SK-N-SH (cell line): ENCODE data around the gene IQSEC2. TPM values are rescaled to one million over a fixed set of nuclear protein-coding genes. Genes with fewer than 3 reads are reported as not detected.

Experiments
- CTCF ChIA-PET: fragments of 300-600, 350-600 bp; formaldehyde crosslinking; extraction: SDS; loops from one replicate; lab custom pipeline; 2021; lab: Yijun Ruan, JAX
- POLR2A ChIA-PET: fragments of 350-600 bp; sonication (Branson Sonifier 250); formaldehyde crosslinking; extraction: SDS; loops from one replicate; lab custom pipeline; 2020; ENCODE audit warnings: antibody characterized with exemption, inconsistent platforms; lab: Yijun Ruan, JAX
- DNase-seq: peaks from one replicate; pipeline ENCODE4 v3.0.0; 2012
- H2AFZ ChIP-seq: fragments of 200-600 bp; sonication (generic); 2 replicates; pipeline ENCODE4 v1.8.1; 2016; ENCODE audit warnings: antibody characterized with exemption, mild to moderate bottlenecking, low read depth
- H3F3A ChIP-seq: fragments of 200-600 bp; sonication (generic); replicated peaks from 2 replicates; pipeline ENCODE3; 2016; ENCODE audit warnings: antibody characterized with exemption, mild to moderate bottlenecking; ENCODE audit not compliant: insufficient read depth
- H3K27ac ChIP-seq, 2 experiments: fragments of 200-500 bp in 1 of 2; fragments of 200-600 bp in 1 of 2; sonication (Bioruptor generic) in 1 of 2; sonication (generic), shearing (Covaris generic) in 1 of 2; 2 replicates each; pipeline versions ENCODE4 v1.5.1 to v1.6.1; 2014 to 2016; ENCODE audit warnings: low read depth in 2 of 2, inconsistent platforms in 1 of 2, low read length in 1 of 2, mild to moderate bottlenecking in 1 of 2, mixed read lengths in 1 of 2
- H3K27me3 ChIP-seq: fragments of 200-600 bp; sonication (generic), shearing (Covaris generic); 2 replicates; pipeline ENCODE4 v1.6.1; 2016; ENCODE audit warnings: mixed run types; ENCODE audit not compliant: insufficient read depth
- H3K36me3 ChIP-seq, 2 experiments: fragments of 200-500 bp in 1 of 2; fragments of 200-600 bp in 1 of 2; sonication (Bioruptor generic) in 1 of 2; sonication (generic) in 1 of 2; replicated peaks in 1 of 2; 2 replicates each; pipeline versions ENCODE3 to v1.5.1; 2014 to 2016; ENCODE audit warnings: low read length in 1 of 2, mild to moderate bottlenecking in 1 of 2; ENCODE audit not compliant: insufficient read depth in 2 of 2, control insufficient read depth in 1 of 2
- H3K4me1 ChIP-seq, 2 experiments: fragments of 200-500 bp in 1 of 2; fragments of 200-600 bp in 1 of 2; sonication (Bioruptor generic) in 1 of 2; sonication (generic), shearing (Covaris generic) in 1 of 2; 2 replicates each; pipeline versions ENCODE4 v1.5.1 to v1.6.1; 2014 to 2016; ENCODE audit warnings: low read depth in 1 of 2, low read length in 1 of 2, mixed run types in 1 of 2; ENCODE audit not compliant: insufficient read depth in 2 of 2, control insufficient read depth in 1 of 2
- H3K4me2 ChIP-seq: fragments of 200-600 bp; sonication (generic), shearing (Covaris generic); 2 replicates; pipeline ENCODE4 v1.6.1; 2017; ENCODE audit warnings: mixed run types
- H3K4me3 ChIP-seq, 2 experiments: fragments of 200-500 bp in 1 of 2; fragments of 200-600 bp in 1 of 2; sonication (Bioruptor generic) in 1 of 2; sonication (generic), shearing (Covaris generic) in 1 of 2; 2 replicates each; pipeline versions ENCODE4 v1.5.1 to v1.8.1; 2014 to 2016; ENCODE audit warnings: low read depth in 2 of 2, inconsistent platforms in 1 of 2, low read length in 1 of 2, mild to moderate bottlenecking in 1 of 2, mixed read lengths in 1 of 2, moderate library complexity in 1 of 2
- H3K79me2 ChIP-seq: fragments of 200-600 bp; sonication (generic); 2 replicates; pipeline ENCODE4 v1.8.1; 2017; ENCODE audit warnings: mild to moderate bottlenecking; ENCODE audit not compliant: insufficient read depth
- H3K9ac ChIP-seq: fragments of 200-600 bp; sonication (generic); 2 replicates; pipeline ENCODE4 v1.6.1; 2017; ENCODE audit warnings: mixed run types
- H3K9me2 ChIP-seq: fragments of 200-600 bp; sonication (generic); 2 replicates; pipeline ENCODE4 v1.6.1; 2017; ENCODE audit warnings: mixed run types
- H3K9me3 ChIP-seq: fragments of 200-600 bp; sonication (generic); 2 replicates; pipeline ENCODE4 v1.6.1; 2017; ENCODE audit warnings: mixed run types, mild to moderate bottlenecking, moderate library complexity
- H4K20me1 ChIP-seq: fragments of 200-600 bp; sonication (generic); 2 replicates; pipeline ENCODE4 v1.6.1; 2017; ENCODE audit warnings: mild to moderate bottlenecking, mixed run types; ENCODE audit not compliant: insufficient read depth
- CTCF ChIP-seq: fragments of 200-600 bp; sonication (generic); IDR thresholded peaks from 2 replicates; pipeline ENCODE4 v1.6.1; 2017; ENCODE audit warnings: antibody characterized with exemption, mild to moderate bottlenecking, moderate library complexity
- ELF1 ChIP-seq: IDR thresholded peaks from 2 replicates; pipeline ENCODE4 v1.4.0; 2012
- EZH2phosphoT487 ChIP-seq: fragments of 200-600 bp; sonication (generic); IDR thresholded peaks from 2 replicates; pipeline ENCODE4 v1.6.1; 2017; ENCODE audit warnings: low read depth, mixed run types, mild to moderate bottlenecking, antibody characterized with exemption, moderate library complexity, borderline replicate concordance
- FOSL2 ChIP-seq: IDR thresholded peaks from 2 replicates; pipeline ENCODE4 v1.4.0; 2012; ENCODE audit warnings: low read depth, mild to moderate bottlenecking, moderate library complexity, borderline replicate concordance
- GATA2 ChIP-seq: sonication (generic); formaldehyde crosslinking; IDR thresholded peaks from 2 replicates; pipeline ENCODE4 v1.5.0; 2020; ENCODE audit warnings: mild to moderate bottlenecking, missing genetic modification reagents
- MEF2A ChIP-seq: IDR thresholded peaks from 2 replicates; pipeline ENCODE4 v1.4.0; 2012; ENCODE audit warnings: low read depth, borderline replicate concordance
- POLR2AphosphoS5 ChIP-seq: IDR thresholded peaks from 2 replicates; pipeline ENCODE4 v1.6.1; 2012; ENCODE audit warnings: low read depth, low read length
- RAD21 ChIP-seq: IDR thresholded peaks from 2 replicates; pipeline ENCODE4 v1.6.1; 2012; ENCODE audit warnings: mild to moderate bottlenecking, low read length
- RCOR1 ChIP-seq: fragments of 150-350 bp; IDR thresholded peaks from 2 replicates; pipeline ENCODE4 v1.6.1; 2017; ENCODE audit warnings: antibody characterized with exemption, low read length
- RFX5 ChIP-seq: IDR thresholded peaks from 2 replicates; pipeline ENCODE4 v1.6.1; 2012; ENCODE audit warnings: mild to moderate bottlenecking, improper control_type of control experiment, low read length
- RXRA ChIP-seq: IDR thresholded peaks from 2 replicates; pipeline ENCODE4 v1.4.0; 2012; ENCODE audit warnings: low read depth, mild to moderate bottlenecking, borderline replicate concordance
- SMC3 ChIP-seq: IDR thresholded peaks from 2 replicates; pipeline ENCODE4 v1.6.1; 2012; ENCODE audit warnings: low read depth, low read length, improper control_type of control experiment
- TAF1 ChIP-seq: IDR thresholded peaks from 2 replicates; pipeline ENCODE4 v1.6.1; 2012; ENCODE audit warnings: low read depth, mild to moderate bottlenecking, low read length, moderate library complexity, borderline replicate concordance
- USF1 ChIP-seq: IDR thresholded peaks from 2 replicates; pipeline ENCODE4 v1.4.0; 2012; ENCODE audit warnings: low read depth, borderline replicate concordance
- YY1 ChIP-seq: IDR thresholded peaks from 2 replicates; pipeline ENCODE4 v1.4.0; 2012; ENCODE audit warnings: low read depth, mild to moderate bottlenecking
- WGBS: methylation state at CpG from one replicate; pipeline ENCODE4 v1.1.6; 2017; ENCODE audit warnings: low lambda C conversion rate; 5-methylcytosine and 5-hydroxymethylcytosine counted together
- polyA plus RNA-seq, 3 experiments: library from polyadenylated mRNA; depleted of rRNA; stranded (reverse); fragments of >200 nt; gene quantifications; 2 replicates each; pipeline ENCODE4 v1.2.3, GENCODE V29; 2012
- TF ChIP-seq, protein P1 (sequence below): fragments of 150-350 bp; IDR thresholded peaks from 2 replicates; pipeline ENCODE4 v1.6.1; 2016; ENCODE audit warnings: mild to moderate bottlenecking, low read depth, low read length

The IQSEC2 gene
- polyA plus RNA-seq, 1 of the 3 experiments (the other 2 are of a cell fraction), result 24.7 TPM

DNA sequence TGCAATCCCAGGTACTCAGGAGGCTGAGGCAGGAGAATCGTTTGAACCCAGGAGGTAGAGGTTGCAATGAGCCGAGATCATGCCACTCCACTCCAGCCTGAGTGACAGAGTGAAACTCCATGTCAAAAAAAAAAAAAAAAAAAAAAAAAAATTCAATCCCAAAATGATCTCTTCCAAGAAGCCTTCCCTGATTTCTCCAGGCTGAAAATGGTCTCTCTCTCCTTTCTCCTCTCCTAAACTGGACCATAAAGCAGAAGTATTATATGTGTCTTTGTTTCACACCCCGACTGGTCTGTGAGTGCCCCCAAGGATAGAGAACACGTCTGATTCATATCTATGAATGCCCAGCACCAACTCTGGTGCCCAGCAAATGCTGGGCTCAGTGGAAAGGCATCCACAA lies 39.1 kb downstream of the IQSEC2 start:
- POLR2A ChIA-PET, result no interaction called here
- Histone ChIP-seq H3K4me1 (no peaks in the 10 kb centered on the region), H3K4me3 (no peak overlapping the region), H3F3A (peaks cover 3% of the 10 kb centered on the region), H3K27ac (no peak overlapping the region), H3K4me2 (no peak overlapping the region), H3K36me3 (peaks cover 0 to 1% of the 10 kb centered on the region in 2 experiments), H3K9ac (no peak overlapping the region), H3K79me2 (no peaks in the 10 kb centered on the region), H3K9me2 (no peaks in the 10 kb centered on the region), H4K20me1 (no peaks in the 10 kb centered on the region), H2AFZ (no peak overlapping the region), H3K9me3 (no peaks in the 10 kb centered on the region), H3K27me3 (no peaks in the 10 kb centered on the region)
- TF ChIP-seq, protein P1, sequence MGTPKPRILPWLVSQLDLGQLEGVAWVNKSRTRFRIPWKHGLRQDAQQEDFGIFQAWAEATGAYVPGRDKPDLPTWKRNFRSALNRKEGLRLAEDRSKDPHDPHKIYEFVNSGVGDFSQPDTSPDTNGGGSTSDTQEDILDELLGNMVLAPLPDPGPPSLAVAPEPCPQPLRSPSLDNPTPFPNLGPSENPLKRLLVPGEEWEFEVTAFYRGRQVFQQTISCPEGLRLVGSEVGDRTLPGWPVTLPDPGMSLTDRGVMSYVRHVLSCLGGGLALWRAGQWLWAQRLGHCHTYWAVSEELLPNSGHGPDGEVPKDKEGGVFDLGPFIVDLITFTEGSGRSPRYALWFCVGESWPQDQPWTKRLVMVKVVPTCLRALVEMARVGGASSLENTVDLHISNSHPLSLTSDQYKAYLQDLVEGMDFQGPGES, result no peak
- TF ChIP-seq RAD21, result no peak
- TF ChIP-seq SMC3, result no peak
- TF ChIP-seq GATA2 (CRISPR knock-in tag), result no peak
- no peak for TF ChIP-seq POLR2AphosphoS5
- TF ChIP-seq USF1, result no peak
- TF ChIP-seq MEF2A, result no peak
- no peak for TF ChIP-seq CTCF
- no peak for TF ChIP-seq ELF1
- no peak for TF ChIP-seq RFX5
- TF ChIP-seq RXRA, result no peak
- no peak for TF ChIP-seq RCOR1
- 33% methylated on average over 4 of the region's 4 CpGs for WGBS
- DNase-seq, result no peak
- CTCF ChIA-PET, result interaction anchor here (1.3 kb wide), 1 partner anchor 19 kb away, joined by 3 read pairs; no protein-coding TSS in a partner anchor

DNA sequence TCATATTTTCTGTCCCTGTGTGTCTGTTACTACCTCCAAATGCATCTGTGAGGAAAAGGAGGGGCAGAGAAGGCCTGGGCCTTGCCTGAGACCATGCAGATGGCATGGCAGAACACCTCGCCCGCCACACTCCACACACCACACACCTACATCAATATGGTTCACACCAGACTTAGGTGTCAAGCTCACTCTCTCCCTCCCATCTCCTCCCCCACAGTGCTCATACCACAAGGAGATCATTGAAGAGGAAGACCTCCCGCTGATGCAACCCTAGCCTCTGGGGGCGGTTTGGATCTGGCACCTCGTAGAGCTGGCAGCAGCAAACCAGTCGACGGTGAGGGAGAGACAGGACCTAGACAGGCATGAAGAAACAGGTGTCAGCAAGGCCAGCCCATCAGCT lies 39.8 kb downstream of the IQSEC2 start:
- H3F3A ChIP-seq, result peaks cover 3% of the 10 kb centered on the region
- H3K36me3 ChIP-seq, result no peaks in the 10 kb centered on the region
- H3K9me2 ChIP-seq, result no peaks in the 10 kb centered on the region
- no peak for DNase-seq
- ChIA-PET POLR2A (interaction anchor here (0.9 kb wide), 1 partner anchor 21 kb away, joined by 3 read pairs; no protein-coding TSS in a partner anchor), CTCF (interaction anchor here (1.3 kb wide), 1 partner anchor 18 kb away, joined by 3 read pairs; no protein-coding TSS in a partner anchor)
- H3K4me1 ChIP-seq, result no peaks in the 10 kb centered on the region
- WGBS, result 93% methylated on average over 7 of the region's 7 CpGs
- H3K79me2 ChIP-seq, result no peaks in the 10 kb centered on the region
- no peak overlapping the region for H3K9ac ChIP-seq
- H2AFZ ChIP-seq, result no peak overlapping the region
- H3K9me3 ChIP-seq, result no peaks in the 10 kb centered on the region
- H3K27ac ChIP-seq, result no peak overlapping the region
- H3K4me3 ChIP-seq, result no peak overlapping the region
- H3K4me2 ChIP-seq, result no peak overlapping the region
- TF ChIP-seq EZH2phosphoT487 (no peak), ELF1 (no peak), TAF1 (no peak), FOSL2 (no peak), YY1 (no peak)
- H3K27me3 ChIP-seq, result no peaks in the 10 kb centered on the region
- H4K20me1 ChIP-seq, result no peaks in the 10 kb centered on the region
